Activated effector memory CD4-positive, alpha-beta T cell treated with Interleukin-2 at 50 U/mL for 16 hours (primary cell): ENCODE data around the gene PDZD8.

Experiments used
- DNase-seq: peaks from one replicate; pipeline ENCODE4 v3.0.0-alpha.2; 2020

Gene PDZD8

DNA sequence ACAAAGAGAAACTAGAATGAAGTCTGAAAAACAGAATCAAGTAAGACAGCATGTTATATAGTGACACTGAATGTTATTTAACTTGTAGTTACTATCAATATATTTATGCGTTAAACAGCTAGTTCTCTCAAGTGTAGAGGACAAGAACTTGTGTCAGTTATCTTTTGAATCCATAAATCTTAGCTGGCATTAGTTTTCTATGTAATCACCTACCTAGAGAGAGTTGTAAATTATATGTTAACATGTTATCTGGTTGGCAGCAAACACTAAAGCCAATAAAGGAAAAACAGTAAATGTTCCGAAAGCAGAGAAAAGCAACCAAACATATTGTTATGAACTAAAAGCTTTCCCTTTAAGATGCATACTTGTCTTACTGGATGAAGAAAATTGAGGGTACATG lies 97.6 kb downstream of the PDZD8 start:
- no peak for DNase-seq

DNA sequence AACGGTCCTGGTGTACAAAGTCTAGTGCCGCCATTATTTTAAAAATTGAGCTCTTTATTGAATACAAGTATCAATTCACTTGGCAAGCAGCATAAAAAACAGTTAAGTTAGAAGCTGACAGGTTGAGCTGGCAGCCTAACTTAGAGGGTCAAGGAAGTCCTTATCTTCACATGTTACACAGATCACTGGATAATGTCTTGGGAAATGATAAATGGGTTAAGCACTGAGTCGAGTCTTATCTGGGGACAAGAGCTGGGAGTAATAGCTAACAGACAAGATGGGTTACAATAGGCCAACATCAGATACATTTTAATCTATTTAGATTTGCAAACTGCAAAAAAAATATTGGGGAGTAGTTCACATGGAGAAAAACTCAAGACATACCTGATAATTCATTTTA lies 100.1 kb downstream of the PDZD8 start:
- no peak for DNase-seq

DNA sequence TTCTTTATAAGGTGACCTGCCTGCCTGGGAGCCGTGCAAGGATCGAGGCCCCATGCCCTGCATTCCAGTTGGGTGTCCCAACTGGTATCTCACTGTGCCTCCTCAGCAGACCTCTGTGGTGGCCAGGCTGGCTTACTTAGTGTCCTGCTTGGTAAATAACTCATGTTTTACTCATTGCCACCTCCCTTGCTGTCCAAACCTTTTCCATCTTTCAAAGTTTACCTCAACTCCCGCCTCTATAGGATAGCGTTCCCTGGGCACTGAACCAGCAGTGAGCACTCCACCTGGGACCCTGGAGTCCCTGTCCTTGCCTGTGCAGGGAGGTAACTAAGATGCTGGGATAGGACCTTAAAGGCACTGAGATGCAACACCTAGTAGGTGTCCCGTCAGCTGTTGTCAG lies 100.7 kb downstream of the PDZD8 start:
- no peak for DNase-seq

- DNase-seq, result no peak
These were observed 101.3 kb downstream of the PDZD8 start for GRCh38 chr10:117273980-117274379.

- no peak for DNase-seq
These were observed 102.8 kb downstream of the PDZD8 start for GRCh38 chr10:117272195-117273076.

GRCh38 chr10:117271427-117271826 lies 103.8 kb downstream of the PDZD8 start:
- DNase-seq, result no peak

GRCh38 chr10:117268907-117269306 lies 106.3 kb downstream of the PDZD8 start:
- DNase-seq, result no peak

DNA sequence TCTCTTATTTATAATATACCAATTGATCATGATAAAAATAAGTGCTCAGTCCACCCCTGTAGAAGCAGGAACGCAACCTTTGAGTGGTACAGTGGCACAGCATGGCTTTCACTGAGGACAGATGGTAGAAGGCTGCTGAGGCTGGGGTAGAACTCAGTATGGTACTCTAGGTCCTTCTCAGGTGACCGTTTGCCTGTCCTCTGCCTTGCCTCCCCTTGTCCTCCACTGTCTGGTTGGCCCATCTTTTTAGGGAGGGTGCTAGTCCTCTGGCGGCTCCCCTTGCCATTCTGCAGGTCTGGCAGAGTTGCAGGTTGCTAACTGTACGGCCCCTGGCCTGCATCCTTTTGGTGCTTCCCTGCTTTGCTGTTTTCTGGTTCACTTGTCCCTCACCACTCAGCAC lies 107.0 kb downstream of the PDZD8 start:
- DNase-seq, result no peak

DNA sequence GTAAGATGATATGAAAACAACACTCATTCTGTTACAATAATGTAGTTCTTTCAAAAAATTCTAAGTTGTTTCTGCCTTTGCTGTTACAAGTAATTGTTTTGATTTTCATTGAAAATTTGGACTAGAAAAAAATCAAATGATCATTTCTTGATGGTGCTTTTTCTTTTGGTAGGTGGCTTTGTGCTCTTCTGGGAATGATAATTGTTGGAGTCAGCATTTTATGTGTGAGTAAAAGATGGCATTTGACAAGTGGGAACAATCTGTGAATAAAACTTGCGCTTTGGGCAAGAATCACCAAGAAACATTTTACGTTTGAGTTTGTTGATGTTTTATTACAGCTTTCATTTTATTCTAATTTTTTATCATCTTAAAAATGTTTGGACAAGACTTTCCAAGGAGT lies 108.4 kb downstream of the PDZD8 start:
- no peak for DNase-seq

DNA sequence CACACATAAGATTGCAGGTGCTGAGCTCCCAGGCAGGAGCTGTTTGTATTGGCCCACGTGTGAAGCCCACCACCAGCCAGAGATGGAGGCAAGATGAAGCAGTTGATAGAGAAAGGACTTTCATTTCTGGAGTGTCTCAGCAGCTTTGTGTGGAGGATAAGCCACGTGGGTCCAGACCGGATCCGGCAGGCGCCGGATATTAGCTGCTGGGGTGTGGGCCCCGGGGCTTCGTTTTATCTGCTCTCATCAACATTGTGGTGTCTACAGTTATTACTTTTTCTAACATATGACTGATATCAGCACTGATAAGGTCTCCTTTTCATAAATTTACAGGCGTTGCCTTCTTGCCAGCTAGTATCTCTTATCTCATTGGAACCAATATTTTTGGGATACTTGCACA lies 108.8 kb downstream of the PDZD8 start:
- no peak for DNase-seq

- DNase-seq, result no peak
These were observed 110.5 kb downstream of the PDZD8 start for GRCh38 chr10:117264782-117265181.

DNA sequence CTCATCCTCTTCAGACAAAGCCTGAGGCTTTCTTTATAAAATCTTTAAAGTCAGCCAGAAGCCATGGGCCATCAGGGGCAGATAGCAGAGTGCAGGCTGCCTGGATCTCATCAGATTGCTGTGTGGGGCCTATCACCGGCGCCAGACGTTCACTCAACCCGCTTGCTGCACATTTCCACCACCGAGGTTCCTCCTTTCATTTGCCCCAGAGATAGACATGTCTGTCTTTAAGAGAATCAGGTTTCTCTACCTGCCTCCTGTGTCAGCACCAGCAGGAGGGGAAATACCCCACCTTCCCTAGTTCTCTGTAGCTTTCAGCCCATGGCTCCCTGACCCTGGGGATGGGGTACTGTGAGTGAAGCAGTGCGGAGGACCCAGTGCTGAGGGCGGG lies 112.3 kb downstream of the PDZD8 start:
- DNase-seq, result no peak

- no peak for DNase-seq
These were observed 112.8 kb downstream of the PDZD8 start for GRCh38 chr10:117262291-117262902.

DNA sequence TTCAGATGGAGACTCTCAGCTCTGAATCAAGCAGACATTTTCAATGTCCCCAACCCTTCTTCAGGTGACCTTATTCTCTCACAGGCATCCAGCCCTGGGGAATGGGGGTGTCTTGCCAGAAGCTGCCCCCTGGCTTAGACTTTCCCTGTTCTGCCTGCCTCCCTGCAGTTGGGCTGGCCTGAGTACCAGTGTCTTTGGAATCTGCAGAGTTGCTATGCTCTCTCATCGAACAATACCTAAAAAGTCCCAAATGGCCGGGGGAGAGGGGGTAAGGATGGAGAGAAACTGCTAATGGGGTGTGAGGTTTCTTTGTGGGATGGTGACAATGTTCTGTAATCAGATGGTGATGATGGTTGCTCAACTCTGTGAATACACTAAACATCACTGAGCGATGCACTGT lies 113.7 kb downstream of the PDZD8 start:
- DNase-seq, result no peak

- DNase-seq, result no peak
These were observed 115.2 kb downstream of the PDZD8 start for GRCh38 chr10:117260084-117260483.

- no peak for DNase-seq
These were observed 116.0 kb downstream of the PDZD8 start for GRCh38 chr10:117259279-117259678.

- DNase-seq, result no peak
These were observed 117.5 kb downstream of the PDZD8 start for GRCh38 chr10:117257721-117258120.

- no peak for DNase-seq
These were observed 118.3 kb downstream of the PDZD8 start for GRCh38 chr10:117256910-117257309.

GRCh38 chr10:117255835-117256460 lies 119.3 kb downstream of the PDZD8 start:
- no peak for DNase-seq

GRCh38 chr10:117254774-117255735 lies 120.2 kb downstream of the PDZD8 start:
- DNase-seq, result no peak

- no peak for DNase-seq
These were observed 120.9 kb downstream of the PDZD8 start for GRCh38 chr10:117254338-117254737.

DNA sequence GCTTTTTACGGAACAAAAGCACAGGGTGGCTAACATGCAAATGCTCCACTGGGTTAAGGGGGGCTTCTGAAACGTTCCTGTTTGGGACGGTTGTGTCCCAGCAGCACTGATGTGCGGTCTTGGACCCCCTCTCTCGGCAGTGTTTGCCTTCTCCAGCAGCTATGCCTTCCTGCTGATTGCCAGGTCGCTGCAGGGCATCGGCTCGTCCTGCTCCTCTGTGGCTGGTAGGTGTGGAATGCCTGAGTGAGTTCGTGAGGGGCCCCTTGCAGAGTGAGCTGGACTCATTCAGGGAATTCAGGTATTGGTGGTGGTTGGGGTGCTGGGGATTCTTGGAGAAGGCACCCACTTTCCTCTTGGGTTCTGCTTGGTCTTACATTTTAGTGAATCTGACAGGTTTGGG lies 121.3 kb downstream of the PDZD8 start:
- no peak for DNase-seq

DNA sequence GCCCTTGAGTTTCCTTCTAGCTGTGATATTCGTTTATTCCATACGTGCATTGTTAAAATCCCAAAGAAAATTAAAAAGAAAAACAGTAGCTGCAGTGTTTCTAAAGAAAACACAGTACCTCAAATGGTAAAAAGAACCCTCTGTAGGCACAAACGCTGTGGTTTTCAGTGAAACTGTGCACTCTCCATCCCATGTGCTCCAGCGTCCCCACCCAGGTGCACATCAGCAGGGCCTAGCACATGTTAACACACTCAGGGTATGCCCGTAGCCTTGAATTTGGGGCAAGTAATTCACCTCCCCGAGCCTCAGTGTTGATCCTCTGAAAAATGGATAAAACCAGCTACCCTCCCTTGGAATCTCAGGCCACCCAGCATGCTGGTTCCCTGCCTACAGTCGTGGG lies 124.8 kb downstream of the PDZD8 start:
- no peak for DNase-seq
